Measurements from ENCODE around the gene SMLR1.
A peak's percentile ranks its signal among the peaks of the same experiment; 100 is the strongest.

Gene SMLR1

GRCh38 chr6:130836055-130836640, 8.9 kb downstream of the SMLR1 start:
- DNase-seq (ENCODE audit: insufficient read length, low spot score) (no peak), FAIRE-seq (no peak)
- no peak for TF ChIP-seq POLR2A (IDR thresholded peaks at IDR 0.05; ENCODE audit: low read depth, low read length)

GRCh38 chr6:130837067-130837466, 9.9 kb downstream of the SMLR1 start:
- no peak for DNase-seq (ENCODE audit: insufficient read length, low spot score)
- no peak for FAIRE-seq
- no peak for TF ChIP-seq POLR2A (IDR thresholded peaks at IDR 0.05; ENCODE audit: low read depth, low read length)

GRCh38 chr6:130838250-130838860, 11.1 kb downstream of the SMLR1 start:
- FAIRE-seq = no peak
- no peak for TF ChIP-seq POLR2A (IDR thresholded peaks at IDR 0.05; ENCODE audit: low read depth, low read length)
- no peak for DNase-seq (ENCODE audit: insufficient read length, low spot score)

GRCh38 chr6:130838951-130839350, 11.7 kb downstream of the SMLR1 start:
- TF ChIP-seq POLR2A (IDR thresholded peaks at IDR 0.05; ENCODE audit: low read depth, low read length) = no peak
- DNase-seq (ENCODE audit: insufficient read length, low spot score) (no peak), FAIRE-seq (no peak)

- no peak for FAIRE-seq
These were observed 12.2 kb downstream of the SMLR1 start for GRCh38 chr6:130839379-130839778.

GRCh38 chr6:130840050-130840449, 12.8 kb downstream of the SMLR1 start:
- FAIRE-seq (no peak), DNase-seq (ENCODE audit: insufficient read length, low spot score) (no peak)
- no peak for TF ChIP-seq POLR2A (IDR thresholded peaks at IDR 0.05; ENCODE audit: low read depth, low read length)

More at GRCh38 chr6:130839379-130839778, 12.2 kb downstream of the SMLR1 start:
- no peak for TF ChIP-seq POLR2A (IDR thresholded peaks at IDR 0.05; ENCODE audit: low read depth, low read length)
- DNase-seq (ENCODE audit: insufficient read length, low spot score) = no peak

GRCh38 chr6:130841128-130841728, 14.0 kb downstream of the SMLR1 start:
- TF ChIP-seq POLR2A (IDR thresholded peaks at IDR 0.05; ENCODE audit: low read depth, low read length) = no peak
- FAIRE-seq = no peak
- no peak for DNase-seq (ENCODE audit: insufficient read length, low spot score)

- FAIRE-seq (peak; percentile 38), DNase-seq (ENCODE audit: insufficient read length, low spot score) (peak; percentile 0)
- no peak for TF ChIP-seq POLR2A (IDR thresholded peaks at IDR 0.05; ENCODE audit: low read depth, low read length)
These were observed 16.5 kb downstream of the SMLR1 start for GRCh38 chr6:130843575-130844320.

- no peak for DNase-seq (ENCODE audit: insufficient read length, low spot score)
- no peak for TF ChIP-seq POLR2A (IDR thresholded peaks at IDR 0.05; ENCODE audit: low read depth, low read length)
- no peak for FAIRE-seq
These were observed 19.3 kb downstream of the SMLR1 start for GRCh38 chr6:130846501-130846900.

- FAIRE-seq (no peak), DNase-seq (ENCODE audit: insufficient read length, low spot score) (no peak)
- TF ChIP-seq POLR2A (IDR thresholded peaks at IDR 0.05; ENCODE audit: low read depth, low read length) = no peak
These were observed 20.1 kb downstream of the SMLR1 start for GRCh38 chr6:130847001-130847910.

GRCh38 chr6:130848945-130849344, 21.7 kb downstream of the SMLR1 start:
- FAIRE-seq = no peak
- no peak for TF ChIP-seq POLR2A (IDR thresholded peaks at IDR 0.05; ENCODE audit: low read depth, low read length)
- DNase-seq (ENCODE audit: insufficient read length, low spot score) = no peak

GRCh38 chr6:130849594-130849993, 22.4 kb downstream of the SMLR1 start:
- no peak for TF ChIP-seq POLR2A (IDR thresholded peaks at IDR 0.05; ENCODE audit: low read depth, low read length)
- FAIRE-seq = no peak
- no peak for DNase-seq (ENCODE audit: insufficient read length, low spot score)

GRCh38 chr6:130851026-130851425, 23.8 kb downstream of the SMLR1 start:
- DNase-seq (ENCODE audit: insufficient read length, low spot score) = no peak
- TF ChIP-seq POLR2A (IDR thresholded peaks at IDR 0.05; ENCODE audit: low read depth, low read length) = no peak
- no peak for FAIRE-seq
